HG03469 (cell line): Measurements from ENCODE around the gene MRGPRE.

Experiments
- ATAC-seq: cut with Tn5 transposase; IDR thresholded peaks from one replicate; pipeline ENCODE4 v1.9.1; 2021; ENCODE audit warnings: mild to moderate bottlenecking, moderate library complexity, moderate number of reproducible peaks; ENCODE audit not compliant: unreplicated experiment

Gene MRGPRE

DNA sequence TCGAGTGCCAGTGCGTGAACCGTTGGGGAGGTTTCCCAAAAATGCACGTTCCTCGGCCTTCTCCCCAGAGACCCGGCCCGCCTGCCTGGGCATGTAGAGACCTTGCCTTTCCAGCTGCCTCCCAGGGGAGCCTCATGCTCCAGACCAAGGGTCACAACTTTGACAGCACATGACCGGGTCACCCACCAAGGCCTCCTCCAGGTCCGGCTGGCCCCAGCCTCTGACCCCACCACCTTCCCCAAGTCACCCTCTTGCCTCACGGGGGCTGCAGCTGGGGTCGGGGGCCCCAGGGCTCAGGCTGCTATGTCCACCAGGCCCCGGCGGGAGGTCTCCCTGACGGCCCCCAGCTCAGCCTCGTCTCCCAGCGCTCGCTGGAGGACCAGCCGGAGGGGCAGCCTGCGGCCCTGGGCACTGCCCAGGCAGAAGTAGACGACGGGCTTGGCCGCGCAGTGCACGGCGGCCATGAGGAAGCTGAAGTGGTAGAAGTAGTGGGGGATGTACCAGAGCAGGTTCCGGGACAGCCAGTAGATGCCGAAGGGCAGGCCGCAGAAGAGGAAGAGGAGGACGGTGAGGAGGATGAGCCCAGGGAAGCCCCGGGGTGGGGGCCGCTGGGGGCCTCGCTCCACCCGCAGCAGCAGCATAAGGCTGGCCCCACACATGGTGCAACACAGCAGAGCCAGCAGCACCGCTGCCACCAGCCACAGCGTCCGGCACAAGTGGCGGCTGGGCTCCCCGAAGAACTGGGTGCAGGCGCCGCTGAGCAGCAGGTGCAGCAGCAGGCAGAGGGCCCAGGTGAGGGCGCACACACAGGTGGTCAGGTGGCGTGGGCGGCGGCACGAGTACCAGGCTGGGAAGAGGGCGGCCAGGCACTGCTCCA is 4.4 kb downstream of the MRGPRE start:
- no peak for ATAC-seq

DNA sequence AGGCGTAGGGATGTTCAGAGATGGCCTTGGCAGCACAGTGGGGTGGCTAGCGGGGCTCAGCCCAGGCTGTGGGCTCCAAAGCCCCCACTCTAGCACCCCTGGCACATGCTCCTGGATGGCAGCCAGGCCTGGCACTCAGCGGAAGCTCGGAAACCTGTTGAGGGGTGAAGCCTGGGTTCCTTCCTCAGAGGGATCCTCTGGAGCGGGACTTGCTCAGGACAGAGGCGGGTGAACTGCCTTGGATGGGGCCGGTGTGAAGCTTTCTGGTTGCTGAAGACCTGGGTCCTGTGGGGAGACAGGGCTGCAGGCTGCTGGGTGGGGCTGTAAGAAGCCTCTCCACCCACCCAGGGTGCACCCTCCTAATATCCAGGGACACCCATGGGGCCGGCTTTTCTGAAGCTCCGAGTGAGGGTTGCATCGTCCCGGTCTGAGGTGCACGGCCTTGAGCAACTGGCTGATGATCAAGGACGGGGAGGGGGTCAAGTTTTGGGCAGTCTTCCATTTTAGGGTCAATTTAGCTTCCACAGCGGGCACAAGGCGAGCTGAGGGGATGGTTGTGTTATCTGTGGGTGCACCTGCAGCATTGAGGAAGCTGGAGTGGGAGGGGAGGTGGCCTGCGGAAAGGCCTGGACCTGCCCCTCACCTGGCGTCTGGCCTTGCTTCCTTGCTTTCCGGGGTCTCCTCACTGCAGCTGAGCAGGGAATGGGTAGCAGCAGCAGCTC is 5.2 kb downstream of the MRGPRE start:
- ATAC-seq = no peak

- ATAC-seq = no peak
Measured at GRCh38 chr11:3225826-3226750, 6.1 kb downstream of the MRGPRE start.

GRCh38 chr11:3225159-3225758 is 7.0 kb downstream of the MRGPRE start:
- ATAC-seq = no peak

- ATAC-seq = no peak
Measured at GRCh38 chr11:3224401-3225057, 7.7 kb downstream of the MRGPRE start.

GRCh38 chr11:3223932-3224381 is 8.3 kb downstream of the MRGPRE start:
- ATAC-seq = no peak

DNA sequence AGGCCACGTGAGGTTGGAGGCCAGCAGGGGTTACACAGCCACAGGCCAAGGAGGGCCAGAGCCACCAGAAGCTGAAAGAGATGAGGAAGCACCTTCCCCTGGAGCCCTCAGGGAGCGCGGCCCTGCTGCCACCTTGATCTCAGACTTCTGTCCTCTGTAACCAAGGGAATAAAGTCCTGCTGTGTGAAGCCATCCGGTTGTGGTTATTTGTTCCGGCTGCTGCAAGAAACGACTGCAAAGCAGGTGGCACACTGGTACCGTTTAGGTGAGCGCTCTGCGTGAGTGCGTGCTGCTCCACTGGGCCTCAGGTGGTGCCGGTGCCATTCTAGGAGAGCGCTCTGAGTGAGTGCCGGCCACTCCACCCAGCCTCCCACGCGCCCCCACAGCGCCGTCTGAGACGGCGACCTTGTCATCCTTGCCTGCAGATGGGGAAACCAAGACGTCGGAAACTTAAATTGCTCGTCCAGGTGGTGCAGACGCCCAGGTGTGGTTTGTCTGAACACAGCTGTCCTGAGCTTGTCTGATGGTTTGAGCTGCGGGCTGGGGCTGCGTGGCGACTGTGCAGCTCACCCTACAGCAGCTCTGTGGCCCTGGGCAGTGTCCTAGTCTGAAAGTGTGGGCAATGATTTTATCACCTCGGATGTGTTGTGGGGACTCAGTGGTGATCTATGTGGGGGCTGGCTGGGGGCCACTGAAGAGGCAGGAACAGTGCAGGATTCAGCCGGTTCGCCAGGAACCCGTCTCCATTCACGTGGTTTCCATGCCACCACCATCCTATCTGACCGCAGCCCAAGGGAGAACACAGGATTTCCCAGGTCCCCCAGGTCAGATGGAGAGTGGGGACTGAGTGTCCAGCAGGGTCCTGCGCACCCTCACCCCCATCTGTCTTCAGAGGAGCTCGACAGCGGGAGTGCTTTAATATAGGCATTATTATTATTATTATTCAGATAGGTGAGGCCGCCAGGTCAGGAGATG is 9.0 kb downstream of the MRGPRE start:
- ATAC-seq = no peak

- no peak for ATAC-seq
Measured at GRCh38 chr11:3222003-3222855, 10.0 kb downstream of the MRGPRE start.

GRCh38 chr11:3221408-3222002 is 10.7 kb downstream of the MRGPRE start:
- no peak for ATAC-seq

DNA sequence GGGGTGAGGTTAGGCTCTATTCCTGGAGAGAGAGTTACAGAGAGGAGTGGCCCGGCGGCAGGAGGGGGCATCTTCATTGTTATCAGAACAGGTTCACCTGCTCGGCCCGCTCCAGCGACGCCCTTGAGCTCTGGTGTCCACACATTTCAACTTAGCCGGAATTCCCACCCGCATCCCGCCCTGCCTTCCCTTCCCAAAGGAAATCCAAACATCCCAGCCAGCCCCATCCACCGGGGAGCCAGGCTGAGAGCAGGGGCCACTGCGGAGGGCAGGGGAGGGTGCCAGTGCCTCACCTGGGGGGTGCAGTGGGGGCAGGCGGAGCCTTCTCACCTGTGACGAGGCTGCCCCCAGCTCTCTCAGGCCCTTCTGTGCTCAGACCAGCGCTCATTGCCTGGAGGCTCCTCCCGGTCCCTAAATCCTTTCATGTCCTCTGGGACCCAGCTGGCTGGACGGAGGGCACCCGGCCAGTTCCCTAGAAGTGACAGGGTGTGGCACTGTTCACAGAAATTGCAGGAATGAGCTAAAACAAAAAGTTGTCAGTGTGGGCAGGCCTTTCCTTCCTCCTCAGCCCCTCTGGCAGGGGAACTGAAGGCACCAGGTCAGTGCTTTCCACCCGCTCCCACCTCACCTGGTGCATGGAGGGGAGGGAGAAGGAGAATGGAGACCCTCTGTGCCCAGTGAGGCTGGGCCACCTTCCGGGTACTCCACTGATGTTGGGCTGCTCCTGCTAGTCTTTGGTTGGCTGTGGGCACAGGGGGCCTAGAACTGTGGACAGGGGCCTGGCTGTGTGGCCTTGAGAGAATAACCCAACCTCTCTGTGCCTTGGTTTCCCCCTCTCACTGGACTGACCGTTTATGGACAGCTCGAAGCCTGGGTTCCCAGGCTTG is 11.5 kb downstream of the MRGPRE start:
- no peak for ATAC-seq

GRCh38 chr11:3220101-3220500 is 12.1 kb downstream of the MRGPRE start:
- ATAC-seq = no peak

GRCh38 chr11:3219281-3219892 is 12.8 kb downstream of the MRGPRE start:
- no peak for ATAC-seq

- ATAC-seq = no peak
Measured at GRCh38 chr11:3218483-3219280, 13.5 kb downstream of the MRGPRE start, which contains the start of gene MRGPRG. TSS of gene MRGPRG (minus strand) at chr11:3218813. CDS start at chr11:3218813, 0 bp downstream.

DNA sequence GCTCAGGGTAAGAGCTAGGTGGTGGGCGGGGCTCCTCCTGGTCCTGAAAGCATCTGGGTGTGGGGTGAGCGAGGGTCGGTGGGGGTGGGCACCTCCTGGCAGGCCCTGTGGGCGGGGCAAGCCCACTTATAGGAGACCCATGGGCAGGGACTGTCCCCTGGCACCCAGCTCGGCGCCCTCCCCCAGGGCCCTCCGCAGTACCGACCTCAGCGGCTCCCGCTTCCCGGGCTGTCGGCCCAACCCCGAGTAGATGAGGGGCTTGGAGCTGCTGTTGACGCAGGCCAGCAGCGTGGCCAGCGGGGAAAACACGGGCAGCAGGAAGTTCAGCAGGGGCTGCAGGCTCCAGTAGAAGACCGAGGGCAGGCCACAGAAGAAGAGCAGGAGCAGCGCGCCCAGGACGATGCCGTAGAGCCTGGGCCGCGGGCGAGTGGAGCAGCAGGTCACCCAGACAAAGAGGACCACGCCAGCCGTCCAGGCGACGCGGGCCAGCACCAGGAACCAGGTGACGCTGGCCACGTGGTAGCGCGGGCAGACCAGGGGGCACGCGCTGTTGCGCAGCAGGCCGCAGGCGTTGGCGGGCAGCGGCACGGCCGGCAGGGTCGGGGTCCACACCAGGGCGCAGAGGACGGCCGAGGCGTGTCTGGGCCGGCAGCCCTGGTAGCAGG is 14.3 kb downstream of the MRGPRE start:
- ATAC-seq = no peak
